WTC11 (cell line): ENCODE measurements around the gene ACKR3.

ENCODE experiments used
- CREB1 ChIP-seq: sonication (generic); formaldehyde crosslinking; IDR thresholded peaks from 2 replicates; pipeline ENCODE4 v1.8.0; 2023; ENCODE audit warnings: mild to moderate bottlenecking, missing genetic modification reagents
- CTCF ChIP-seq: fragments of 200-600 bp; IDR thresholded peaks from 2 replicates; pipeline ENCODE4 v1.8.0; 2022; ENCODE audit warnings: antibody characterized with exemption
- MLX ChIP-seq: sonication (generic); formaldehyde crosslinking; IDR thresholded peaks from 2 replicates; pipeline ENCODE4 v1.8.1; 2023; ENCODE audit warnings: mild to moderate bottlenecking, missing genetic modification reagents, moderate library complexity
- SP1 ChIP-seq: sonication (generic); formaldehyde crosslinking; conservative IDR thresholded peaks from 2 replicates; pipeline ENCODE4 v1.8.1; 2022; ENCODE audit warnings: missing genetic modification reagents
- USF2 ChIP-seq: sonication (generic); formaldehyde crosslinking; IDR thresholded peaks from 2 replicates; pipeline ENCODE4 v1.8.1; 2023; ENCODE audit warnings: mild to moderate bottlenecking, missing genetic modification reagents, moderate library complexity
- ZNF263 ChIP-seq: sonication (generic); formaldehyde crosslinking; IDR thresholded peaks from 2 replicates; pipeline ENCODE4 v1.8.1; 2022; ENCODE audit warnings: low read depth, mild to moderate bottlenecking, moderate library complexity, missing genetic modification reagents

GRCh38 chr2:236579048-236579745 is 9.6 kb downstream of the ACKR3 start:
- no peak for TF ChIP-seq CTCF
- no peak for TF ChIP-seq MLX (CRISPR knock-in tag)
- TF ChIP-seq USF2, result no peak
- TF ChIP-seq CREB1, result no peak
- TF ChIP-seq SP1, result no peak
- TF ChIP-seq ZNF263 (CRISPR knock-in tag), result no peak
